Measurements from ENCODE around the gene TGFBR2. TPM values are rescaled to one million over a fixed set of nuclear protein-coding genes. Genes with fewer than 3 reads are reported as not detected.

Gene TGFBR2
- total and polyA plus RNA-seq, 10 of the 15 experiments (the other 5 are each of a cell fraction or from before 2014, with no cell fraction given): 0.02 to 0.98 (median 0.18) TPM; not detected in 1

DNA sequence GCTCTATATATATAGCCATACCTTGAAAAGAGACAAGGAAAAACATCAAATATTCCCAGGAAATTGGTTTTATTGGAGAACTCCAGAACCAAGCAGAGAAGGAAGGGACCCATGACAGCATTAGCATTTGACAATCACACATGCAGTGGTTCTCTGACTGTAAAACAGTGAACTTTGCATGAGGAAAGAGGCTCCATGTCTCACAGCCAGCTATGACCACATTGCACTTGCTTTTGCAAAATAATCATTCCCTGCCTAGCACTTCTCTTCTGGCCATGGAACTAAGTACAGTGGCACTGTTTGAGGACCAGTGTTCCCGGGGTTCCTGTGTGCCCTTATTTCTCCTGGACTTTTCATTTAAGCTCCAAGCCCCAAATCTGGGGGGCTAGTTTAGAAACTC lies 85.5 kb downstream of the TGFBR2 start:
- H3K4me3 ChIP-seq: no peak overlapping the region
- H3K9ac ChIP-seq (ENCODE audit: control insufficient read depth, insufficient read depth, low read length): no peak overlapping the region
- intact Hi-C loops (cut with micrococcal nuclease; ENCODE audit: unreplicated experiment): loop anchor here (2.0 to 10.0 kb wide), 2 partner anchors 247 to 373 kb away; no protein-coding TSS in a partner anchor
- H2AFZ ChIP-seq (ENCODE audit: control insufficient read depth, low read depth, low read length): no peak overlapping the region
- TF ChIP-seq, protein P1, sequence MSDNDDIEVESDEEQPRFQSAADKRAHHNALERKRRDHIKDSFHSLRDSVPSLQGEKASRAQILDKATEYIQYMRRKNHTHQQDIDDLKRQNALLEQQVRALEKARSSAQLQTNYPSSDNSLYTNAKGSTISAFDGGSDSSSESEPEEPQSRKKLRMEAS (IDR thresholded peaks at IDR 0.05; ENCODE audit: low read depth, low read length): no peak
- TF ChIP-seq HDAC6 (IDR thresholded peaks at IDR 0.05; ENCODE audit: unreplicated experiment) (no peak), PAX5 (IDR thresholded peaks at IDR 0.05; ENCODE audit: borderline replicate concordance, low read depth, low read length) (no peak), ATF7 (IDR thresholded peaks at IDR 0.05; ENCODE audit: low read depth) (no peak), EED (IDR thresholded peaks at IDR 0.05; ENCODE audit: low read depth) (no peak), BACH1 (IDR thresholded peaks at IDR 0.05; ENCODE audit: borderline replicate concordance) (no peak), MYB (IDR thresholded peaks at IDR 0.05; ENCODE audit: borderline replicate concordance, low read depth, low read length) (no peak), NFXL1 (IDR thresholded peaks at IDR 0.05; ENCODE audit: borderline replicate concordance) (no peak), NFIC (IDR thresholded peaks at IDR 0.05; ENCODE audit: low read depth, low read length) (no peak), ZNF384 (IDR thresholded peaks at IDR 0.05; ENCODE audit: borderline replicate concordance, low read depth, low read length) (no peak), RBBP5 (conservative IDR thresholded peaks at IDR 0.05) (no peak)
- TF ChIP-seq, protein P2, sequence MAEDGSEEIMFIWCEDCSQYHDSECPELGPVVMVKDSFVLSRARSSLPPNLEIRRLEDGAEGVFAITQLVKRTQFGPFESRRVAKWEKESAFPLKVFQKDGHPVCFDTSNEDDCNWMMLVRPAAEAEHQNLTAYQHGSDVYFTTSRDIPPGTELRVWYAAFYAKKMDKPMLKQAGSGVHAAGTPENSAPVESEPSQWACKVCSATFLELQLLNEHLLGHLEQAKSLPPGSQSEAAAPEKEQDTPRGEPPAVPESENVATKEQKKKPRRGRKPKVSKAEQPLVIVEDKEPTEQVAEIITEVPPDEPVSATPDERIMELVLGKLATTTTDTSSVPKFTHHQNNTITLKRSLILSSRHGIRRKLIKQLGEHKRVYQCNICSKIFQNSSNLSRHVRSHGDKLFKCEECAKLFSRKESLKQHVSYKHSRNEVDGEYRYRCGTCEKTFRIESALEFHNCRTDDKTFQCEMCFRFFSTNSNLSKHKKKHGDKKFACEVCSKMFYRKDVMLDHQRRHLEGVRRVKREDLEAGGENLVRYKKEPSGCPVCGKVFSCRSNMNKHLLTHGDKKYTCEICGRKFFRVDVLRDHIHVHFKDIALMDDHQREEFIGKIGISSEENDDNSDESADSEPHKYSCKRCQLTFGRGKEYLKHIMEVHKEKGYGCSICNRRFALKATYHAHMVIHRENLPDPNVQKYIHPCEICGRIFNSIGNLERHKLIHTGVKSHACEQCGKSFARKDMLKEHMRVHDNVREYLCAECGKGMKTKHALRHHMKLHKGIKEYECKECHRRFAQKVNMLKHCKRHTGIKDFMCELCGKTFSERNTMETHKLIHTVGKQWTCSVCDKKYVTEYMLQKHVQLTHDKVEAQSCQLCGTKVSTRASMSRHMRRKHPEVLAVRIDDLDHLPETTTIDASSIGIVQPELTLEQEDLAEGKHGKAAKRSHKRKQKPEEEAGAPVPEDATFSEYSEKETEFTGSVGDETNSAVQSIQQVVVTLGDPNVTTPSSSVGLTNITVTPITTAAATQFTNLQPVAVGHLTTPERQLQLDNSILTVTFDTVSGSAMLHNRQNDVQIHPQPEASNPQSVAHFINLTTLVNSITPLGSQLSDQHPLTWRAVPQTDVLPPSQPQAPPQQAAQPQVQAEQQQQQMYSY (CRISPR knock-in tag; IDR thresholded peaks at IDR 0.05): no peak
- TF ChIP-seq, protein P3, sequence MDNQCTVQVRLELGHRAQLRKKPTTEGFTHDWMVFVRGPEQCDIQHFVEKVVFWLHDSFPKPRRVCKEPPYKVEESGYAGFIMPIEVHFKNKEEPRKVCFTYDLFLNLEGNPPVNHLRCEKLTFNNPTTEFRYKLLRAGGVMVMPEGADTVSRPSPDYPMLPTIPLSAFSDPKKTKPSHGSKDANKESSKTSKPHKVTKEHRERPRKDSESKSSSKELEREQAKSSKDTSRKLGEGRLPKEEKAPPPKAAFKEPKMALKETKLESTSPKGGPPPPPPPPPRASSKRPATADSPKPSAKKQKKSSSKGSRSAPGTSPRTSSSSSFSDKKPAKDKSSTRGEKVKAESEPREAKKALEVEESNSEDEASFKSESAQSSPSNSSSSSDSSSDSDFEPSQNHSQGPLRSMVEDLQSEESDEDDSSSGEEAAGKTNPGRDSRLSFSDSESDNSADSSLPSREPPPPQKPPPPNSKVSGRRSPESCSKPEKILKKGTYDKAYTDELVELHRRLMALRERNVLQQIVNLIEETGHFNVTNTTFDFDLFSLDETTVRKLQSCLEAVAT (IDR thresholded peaks at IDR 0.05): no peak
- TF ChIP-seq, protein P4, sequence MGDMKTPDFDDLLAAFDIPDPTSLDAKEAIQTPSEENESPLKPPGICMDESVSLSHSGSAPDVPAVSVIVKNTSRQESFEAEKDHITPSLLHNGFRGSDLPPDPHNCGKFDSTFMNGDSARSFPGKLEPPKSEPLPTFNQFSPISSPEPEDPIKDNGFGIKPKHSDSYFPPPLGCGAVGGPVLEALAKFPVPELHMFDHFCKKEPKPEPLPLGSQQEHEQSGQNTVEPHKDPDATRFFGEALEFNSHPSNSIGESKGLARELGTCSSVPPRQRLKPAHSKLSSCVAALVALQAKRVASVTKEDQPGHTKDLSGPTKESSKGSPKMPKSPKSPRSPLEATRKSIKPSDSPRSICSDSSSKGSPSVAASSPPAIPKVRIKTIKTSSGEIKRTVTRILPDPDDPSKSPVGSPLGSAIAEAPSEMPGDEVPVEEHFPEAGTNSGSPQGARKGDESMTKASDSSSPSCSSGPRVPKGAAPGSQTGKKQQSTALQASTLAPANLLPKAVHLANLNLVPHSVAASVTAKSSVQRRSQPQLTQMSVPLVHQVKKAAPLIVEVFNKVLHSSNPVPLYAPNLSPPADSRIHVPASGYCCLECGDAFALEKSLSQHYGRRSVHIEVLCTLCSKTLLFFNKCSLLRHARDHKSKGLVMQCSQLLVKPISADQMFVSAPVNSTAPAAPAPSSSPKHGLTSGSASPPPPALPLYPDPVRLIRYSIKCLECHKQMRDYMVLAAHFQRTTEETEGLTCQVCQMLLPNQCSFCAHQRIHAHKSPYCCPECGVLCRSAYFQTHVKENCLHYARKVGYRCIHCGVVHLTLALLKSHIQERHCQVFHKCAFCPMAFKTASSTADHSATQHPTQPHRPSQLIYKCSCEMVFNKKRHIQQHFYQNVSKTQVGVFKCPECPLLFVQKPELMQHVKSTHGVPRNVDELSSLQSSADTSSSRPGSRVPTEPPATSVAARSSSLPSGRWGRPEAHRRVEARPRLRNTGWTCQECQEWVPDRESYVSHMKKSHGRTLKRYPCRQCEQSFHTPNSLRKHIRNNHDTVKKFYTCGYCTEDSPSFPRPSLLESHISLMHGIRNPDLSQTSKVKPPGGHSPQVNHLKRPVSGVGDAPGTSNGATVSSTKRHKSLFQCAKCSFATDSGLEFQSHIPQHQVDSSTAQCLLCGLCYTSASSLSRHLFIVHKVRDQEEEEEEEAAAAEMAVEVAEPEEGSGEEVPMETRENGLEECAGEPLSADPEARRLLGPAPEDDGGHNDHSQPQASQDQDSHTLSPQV (IDR thresholded peaks at IDR 0.05): no peak
- RAD21 ChIA-PET (ENCODE audit: unreplicated experiment): interaction anchor here (1.1 to 3.7 kb wide), 2 partner anchors 9 to 493 kb away, joined by 3 to 25 read pairs; no protein-coding TSS in a partner anchor
- ATAC-seq: no peak
- no peak overlapping the region for H3K4me2 ChIP-seq (ENCODE audit: control insufficient read depth, insufficient read depth)
- no peaks in the 10 kb centered on the region for H3K36me3 ChIP-seq (ENCODE audit: control insufficient read depth in 2 of 2, insufficient read depth in 2 of 2, low read length in 1 of 2)
- WGBS (ENCODE audit: insufficient coverage, insufficient replicate concordance, low lambda C conversion rate, missing lambda C conversion rate): 0% methylated on average over 1 of the region's 1 CpG
- SMC1A ChIA-PET (ENCODE audit: uncharacterized antibody, unreplicated experiment): interaction anchor here (0.6 to 1.0 kb wide), 2 partner anchors 235 to 373 kb away, joined by 3 read pairs; no protein-coding TSS in a partner anchor
- POLR2A ChIA-PET: no interaction called here
- H3K79me2 ChIP-seq (ENCODE audit: control insufficient read depth, insufficient read depth, low read length): no peaks in the 10 kb centered on the region
- in situ Hi-C loops (cut with MboI): loop anchor here (10.0 kb wide), 2 partner anchors 587 to 667 kb away; no protein-coding TSS in a partner anchor
- FAIRE-seq: no peak
- CTCF ChIA-PET: interaction anchor here (0.7 to 2.7 kb wide), 9 partner anchors 12 to 680 kb away, joined by 3 to 14 read pairs (median 4); no protein-coding TSS in a partner anchor
- DNase-seq (ENCODE audit: low read depth, low spot score): no peak
- H3K9me3 ChIP-seq (replicated peaks; ENCODE audit: control insufficient read depth, insufficient read depth, low read length): no peaks in the 10 kb centered on the region
- BruUV-seq (replicated peaks): no TSS peak
- no peak overlapping the region for H3K27ac ChIP-seq (ENCODE audit: control insufficient read depth, insufficient read depth)
- no peaks in the 10 kb centered on the region for H4K20me1 ChIP-seq (ENCODE audit: control insufficient read depth, insufficient read depth)
- no peaks in the 10 kb centered on the region for H3K4me1 ChIP-seq (ENCODE audit: control insufficient read depth, insufficient read depth, low read length)
- H3K27me3 ChIP-seq (replicated peaks in 1 of 2; ENCODE audit: control insufficient read depth in 2 of 2, insufficient read depth in 2 of 2, low read length in 1 of 2): no peaks in the 10 kb centered on the region; a peak in 1 of 4 replicates
